ENCODE measurements around the gene SLIT1. TPM values are rescaled to one million over a fixed set of nuclear protein-coding genes. Genes with fewer than 3 reads are reported as not detected.
A peak's percentile ranks its signal among the peaks of the same experiment; 100 is the strongest.

Gene SLIT1
- total and polyA plus RNA-seq, 2 of the 8 experiments (the other 6 are each of a cell fraction or from before 2014, with no cell fraction given): 0.70 to 0.88 TPM

- DNase-seq (ENCODE audit: low read depth in 1 of 2, low spot score in 2 of 2) (no peak), FAIRE-seq (no peak)
- Histone ChIP-seq H2BK12ac (ENCODE audit: low read depth, low read length) (no peak overlapping the region), H3K4me1 (replicated peaks in 1 of 4; ENCODE audit: control insufficient read depth in 3 of 4, insufficient read depth in 4 of 4, low read length in 3 of 4) (peaks cover 0 to 14% (median 7%) of the 10 kb centered on the region in 4 experiments; a peak in 5 of 7 replicates), H2AK5ac (ENCODE audit: low read depth, low read length) (peak overlapping the region; percentile 65; the same call in 1 of the 2 replicates), H3K4me2 (ENCODE audit: insufficient read depth in 1 of 2, low read depth in 2 of 2, low read length in 2 of 2) (no peak overlapping the region), H2BK20ac (ENCODE audit: low read length) (no peak overlapping the region), H4K91ac (replicated peaks; ENCODE audit: insufficient read length, low read length) (no peak overlapping the region), H3K79me1 (ENCODE audit: low read depth, low read length) (no peaks in the 10 kb centered on the region), H3K4ac (replicated peaks; ENCODE audit: insufficient read length, low read depth, low read length) (no peak overlapping the region), H3K23me2 (ENCODE audit: low read depth, low read length) (no peaks in the 10 kb centered on the region; the same call in 1 of the 2 replicates), H4K5ac (ENCODE audit: insufficient read length, low read depth, low read length) (no peak overlapping the region), H2BK5ac (ENCODE audit: low read depth, low read length) (no peak overlapping the region), H3K14ac (ENCODE audit: insufficient read length) (no peak overlapping the region), H3K56ac (replicated peaks; ENCODE audit: insufficient read length, low read depth, low read length) (no peak overlapping the region), H2BK120ac (replicated peaks; ENCODE audit: low read depth, low read length) (no peak overlapping the region), H4K8ac (ENCODE audit: extremely low read depth, insufficient read depth, low read length) (no peak overlapping the region; the same call in 1 of the 2 replicates), H3K18ac (ENCODE audit: extremely low read depth, low read length) (no peak overlapping the region), H3K27me3 (replicated peaks in 1 of 4; ENCODE audit: control insufficient read depth in 3 of 4, extremely low read depth in 1 of 4, insufficient read depth in 3 of 4, low read length in 3 of 4) (no peaks in the 10 kb centered on the region; a peak in 1 of 7 replicates), H3K9ac (replicated peaks in 1 of 4; ENCODE audit: extremely low read depth in 1 of 4, low read depth in 3 of 4, low read length in 3 of 4) (no peak overlapping the region), H3K23ac (ENCODE audit: insufficient read length) (no peak overlapping the region), H4K20me1 (replicated peaks in 1 of 2; ENCODE audit: control insufficient read depth in 1 of 2, insufficient read depth in 2 of 2, low read length in 2 of 2) (peaks cover 0 to 2% of the 10 kb centered on the region in 2 experiments), H2BK15ac (ENCODE audit: low read length) (0 out of 2 replicates have a peak overlapping the region, but pooled peaks have one; percentile 46), H3K36me3 (ENCODE audit: control insufficient read depth in 2 of 4, insufficient read depth in 4 of 4, low read length in 3 of 4) (no peaks in the 10 kb centered on the region), H3K4me3 (ENCODE audit: extremely low read depth in 1 of 4, insufficient read depth in 2 of 4, low read depth in 3 of 4, low read length in 4 of 4) (no peak overlapping the region), H2AFZ (ENCODE audit: low read length) (no peak overlapping the region), H3K79me2 (ENCODE audit: control insufficient read depth in 1 of 2, insufficient read depth in 2 of 2, low read length in 2 of 2) (no peaks in the 10 kb centered on the region), H3K27ac (ENCODE audit: low read depth, low read length) (no peak overlapping the region), H3K9me3 (ENCODE audit: insufficient read depth in 2 of 2, low read depth in 1 of 2, low read length in 1 of 2) (no peaks in the 10 kb centered on the region)
- 93% methylated on average over 24 of the region's 24 CpGs; no CpG with 5 or more reads in 1 of the 2 experiments for WGBS, 2 experiments (ENCODE audit: extremely low coverage in 1 of 2, insufficient coverage in 1 of 2, insufficient read length in 1 of 2, insufficient replicate concordance in 2 of 2, low coverage in 1 of 2, low lambda C conversion rate in 2 of 2, missing lambda C conversion rate in 1 of 2)
- no peak for TF ChIP-seq ASH2L (IDR thresholded peaks at IDR 0.05; ENCODE audit: low read length)
- TF ChIP-seq BACH1 (IDR thresholded peaks at IDR 0.05; ENCODE audit: low read length): no peak
- TF ChIP-seq TBP (IDR thresholded peaks at IDR 0.05; ENCODE audit: low read depth, low read length): no peak
- no peak for TF ChIP-seq NRF1 (IDR thresholded peaks at IDR 0.05; ENCODE audit: low read depth, low read length)
- TF ChIP-seq HDAC6 (IDR thresholded peaks at IDR 0.05; ENCODE audit: low read depth, low read length): no peak
- no peak for TF ChIP-seq JUN (IDR thresholded peaks at IDR 0.05; ENCODE audit: low read depth, low read length)
- TF ChIP-seq SIX5 (IDR thresholded peaks at IDR 0.05; ENCODE audit: low read depth, low read length): no peak
- ChIA-PET POLR2A (ENCODE audit: partially characterized antibody) (interaction anchor here (0.6 kb wide), 1 partner anchor 502 kb away, joined by 3 read pairs; no protein-coding TSS in a partner anchor), CTCF (ENCODE audit: partially characterized antibody) (interaction anchor here (1.0 to 42.3 kb wide), 12 partner anchors 6 to 153 kb away, joined by 3 to 1348 read pairs (median 48); partner anchors contain the start of gene SLIT1)
These were observed 121.5 kb downstream of the SLIT1 start for GRCh38 chr10:97063983-97064837.

Data from H1 (cell line).